Omental fat pad (tissue), 4 donors: ENCODE data around the gene NRM. TPM values are rescaled to one million over a fixed set of nuclear protein-coding genes. Genes with fewer than 3 reads are reported as not detected.
"Not testable (repeated sequence)": the region's sequence is repeated elsewhere in the genome, so short reads cannot be mapped to it uniquely, and the experiment has no call there.

ENCODE experiments used
- ATAC-seq: fragments of 150-250 bp; one replicate; pipeline ENCODE4 v1.9.1; 2016; ENCODE audit warnings: mild to moderate bottlenecking, moderate library complexity; ENCODE audit not compliant: low FRiP score
- DNase-seq: peaks from one replicate; pipeline ENCODE4 v3.0.0-alpha.2; 2019; ENCODE audit warnings: low spot score
- CTCF ChIP-seq, 3 donors: fragments of 450-650 bp; IDR thresholded peaks; one replicate each; pipeline ENCODE4 v1.5.1; 2016 to 2017; ENCODE audit warnings: antibody characterized with exemption in 3 of 3, mild to moderate bottlenecking in 3 of 3, moderate library complexity in 2 of 3
- total RNA-seq, 4 donors: library from RNA; depleted of rRNA; stranded (reverse); fragments of >200 nt; gene quantifications; one replicate each; pipeline ENCODE4 v1.1.0, GENCODE V29; 2016

NRM gene
- total RNA-seq, 4 donors from 2014 or later, result 2.9 to 5.8 (median 3.7) TPM

- peak in 2 of 3 donors; percentile 98 for TF ChIP-seq CTCF (IDR thresholded peaks at IDR 0.05)
- DNase-seq (peak; percentile 93), ATAC-seq (no peak)
These were observed 31.7 kb upstream of the NRM start for GRCh38 chr6:30722280-30723112.

- not testable (repeated sequence) for DNase-seq
These were observed 31.2 kb upstream of the NRM start for GRCh38 chr6:30722025-30722279.

GRCh38 chr6:30721198-30722024, 30.6 kb upstream of the NRM start:
- ATAC-seq (peak; percentile 50), DNase-seq (peak; percentile 84)
- TF ChIP-seq CTCF (IDR thresholded peaks at IDR 0.05), result no peak

More at GRCh38 chr6:30722025-30722279, 31.2 kb upstream of the NRM start:
- not testable (repeated sequence) for ATAC-seq

- no peak for TF ChIP-seq CTCF (IDR thresholded peaks at IDR 0.05)
- DNase-seq (peak; percentile 44), ATAC-seq (no peak)
These were observed 30.0 kb upstream of the NRM start for GRCh38 chr6:30720738-30721197.

GRCh38 chr6:30719791-30720737, 29.3 kb upstream of the NRM start, which contains the start of gene TUBB:
TUBB (plus strand) TSS chr6:30720352; CDS start chr6:30720507, 155 bp downstream.
- DNase-seq (peak; percentile 80), ATAC-seq (peak; percentile 81)
- TF ChIP-seq CTCF (IDR thresholded peaks at IDR 0.05), result no peak

GRCh38 chr6:30719356-30719755, 28.6 kb upstream of the NRM start:
- DNase-seq (no peak), ATAC-seq (no peak)

GRCh38 chr6:30717845-30718720, 27.3 kb upstream of the NRM start:
- DNase-seq, ATAC-seq: not testable (repeated sequence)

More at GRCh38 chr6:30719356-30719755, 28.6 kb upstream of the NRM start:
- no peak for TF ChIP-seq CTCF (IDR thresholded peaks at IDR 0.05)
